Sigmoid colon (tissue), 4 donors: ENCODE data around the gene PLD6.

ENCODE experiments used
- CTCF ChIP-seq, 4 experiments: fragments of 450-650 bp in 3 of 4; fragments of 200-600 bp in 1 of 4; IDR thresholded peaks; one replicate each; pipeline ENCODE4 v1.5.1; 2016 to 2019; ENCODE audit warnings: antibody characterized with exemption in 4 of 4, mild to moderate bottlenecking in 3 of 4, moderate library complexity in 2 of 4
- EP300 ChIP-seq, 4 donors: sonication (generic); formaldehyde crosslinking; IDR thresholded peaks; one replicate each; pipeline ENCODE4 v1.6.1; 2017; ENCODE audit warnings: antibody characterized with exemption in 4 of 4
- POLR2A ChIP-seq, 2 donors: fragments of 450-650 bp; IDR thresholded peaks; one replicate each; pipeline ENCODE4 v1.6.1; 2016; ENCODE audit warnings: antibody characterized with exemption in 2 of 2, mild to moderate bottlenecking in 2 of 2, moderate library complexity in 2 of 2
- POLR2AphosphoS5 ChIP-seq, 4 donors: sonication (generic); formaldehyde crosslinking; IDR thresholded peaks; one replicate each; pipeline ENCODE4 v1.6.1; 2017; ENCODE audit warnings: antibody characterized with exemption in 4 of 4

GRCh38 chr17:17215575-17215974, 9.4 kb upstream of the PLD6 start:
- TF ChIP-seq CTCF (IDR thresholded peaks at IDR 0.05) (no peak), EP300 (IDR thresholded peaks at IDR 0.05) (no peak), POLR2AphosphoS5 (IDR thresholded peaks at IDR 0.05) (no peak), POLR2A (IDR thresholded peaks at IDR 0.05) (no peak)
